ENCODE measurements around the gene ZWILCH.

GRCh38 chr15:66535056-66535455 is 29.9 kb downstream of the ZWILCH start:
- TF ChIP-seq GATA2 (IDR thresholded peaks at IDR 0.05; ENCODE audit: low read depth, low read length) (no peak), GATA3 (IDR thresholded peaks at IDR 0.05; ENCODE audit: low read depth, low read length) (no peak)
